GM04503 (cell line): Measurements from ENCODE around the gene SEPTIN1.

Experiments used
- DNase-seq: peaks from one replicate; pipeline ENCODE4 v3.0.0-alpha.2; 2012; ENCODE audit warnings: low read depth

Gene SEPTIN1, protein sequence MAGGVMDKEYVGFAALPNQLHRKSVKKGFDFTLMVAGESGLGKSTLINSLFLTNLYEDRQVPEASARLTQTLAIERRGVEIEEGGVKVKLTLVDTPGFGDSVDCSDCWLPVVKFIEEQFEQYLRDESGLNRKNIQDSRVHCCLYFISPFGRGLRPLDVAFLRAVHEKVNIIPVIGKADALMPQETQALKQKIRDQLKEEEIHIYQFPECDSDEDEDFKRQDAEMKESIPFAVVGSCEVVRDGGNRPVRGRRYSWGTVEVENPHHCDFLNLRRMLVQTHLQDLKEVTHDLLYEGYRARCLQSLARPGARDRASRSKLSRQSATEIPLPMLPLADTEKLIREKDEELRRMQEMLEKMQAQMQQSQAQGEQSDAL

GRCh38 chr16:30382111-30382881 lies at the start of gene SEPTIN1:
Gene SEPTIN1, minus strand, starts transcription at chr16:30382561. Its CDS starts 19 bp downstream, at chr16:30382542.
- DNase-seq, result no peak

DNA sequence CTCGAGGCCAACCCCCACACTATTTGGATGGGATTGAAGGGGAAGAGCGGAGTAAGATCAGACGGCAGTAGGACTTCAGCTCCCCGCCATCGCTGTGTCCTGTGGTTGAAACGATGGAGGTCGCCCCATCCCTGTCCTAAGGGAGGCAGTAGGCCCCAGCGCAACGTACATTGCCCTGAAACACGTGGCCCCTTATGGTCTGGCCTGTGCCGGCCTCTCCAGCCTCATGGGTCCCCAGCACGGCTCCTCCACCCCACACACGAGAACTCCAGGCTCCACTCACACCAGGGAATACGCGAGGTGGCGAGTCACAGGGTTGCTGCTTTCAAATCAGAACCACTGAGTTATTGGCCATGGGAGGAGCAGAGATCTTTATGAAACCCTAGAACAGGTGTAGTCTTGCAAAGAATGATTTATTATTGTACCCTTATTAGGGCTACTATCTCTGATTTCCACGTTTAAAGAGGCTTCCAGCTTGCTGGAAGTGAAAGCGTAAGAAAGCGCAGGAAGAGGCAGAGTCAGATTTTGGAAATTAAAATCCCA lies 48.1 kb upstream of the SEPTIN1 start:
- DNase-seq, result no peak

DNA sequence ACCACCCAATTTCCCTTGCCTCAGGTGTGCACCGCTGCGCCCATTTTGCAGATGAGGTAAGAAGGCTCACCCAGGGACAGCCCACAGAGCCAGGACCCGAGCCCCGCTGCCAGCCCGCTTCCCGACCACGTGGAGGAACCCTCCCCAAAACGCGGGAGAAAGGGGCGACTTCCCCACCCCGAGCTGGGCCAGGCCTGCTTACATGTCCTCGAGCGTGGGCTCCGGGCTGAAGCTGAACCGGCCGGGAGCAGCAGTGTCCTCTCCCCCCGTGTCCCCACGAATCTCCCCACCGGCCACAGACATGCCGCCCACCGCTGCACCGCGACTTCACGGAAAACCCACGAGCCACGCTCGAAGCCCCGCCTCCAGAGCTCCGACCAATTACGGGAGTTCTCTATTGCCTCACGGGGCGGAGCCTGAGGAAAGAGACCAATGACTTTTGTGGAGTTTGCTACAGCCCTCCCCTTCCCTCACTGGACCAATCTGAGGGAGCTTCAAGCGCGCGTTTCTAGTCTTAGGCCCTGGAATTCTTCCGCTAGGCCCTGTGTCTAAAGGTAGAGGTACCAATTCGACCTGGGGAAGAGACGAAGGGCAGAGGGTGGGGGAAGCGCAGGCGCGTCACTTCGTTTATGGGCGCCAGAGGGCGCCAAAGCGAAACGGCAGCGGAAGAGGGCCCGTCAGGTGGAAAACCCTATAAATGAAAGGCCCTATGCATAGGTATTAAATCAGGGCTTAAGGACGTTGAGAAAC lies 47.5 kb upstream of the SEPTIN1 start, which contains the start of gene DCTPP1:
DCTPP1 (minus strand) TSS at position 353 of the 750 bp plus-strand sequence; CDS start at position 303, 50 bp downstream.
- peak; percentile 93 for DNase-seq

DNA sequence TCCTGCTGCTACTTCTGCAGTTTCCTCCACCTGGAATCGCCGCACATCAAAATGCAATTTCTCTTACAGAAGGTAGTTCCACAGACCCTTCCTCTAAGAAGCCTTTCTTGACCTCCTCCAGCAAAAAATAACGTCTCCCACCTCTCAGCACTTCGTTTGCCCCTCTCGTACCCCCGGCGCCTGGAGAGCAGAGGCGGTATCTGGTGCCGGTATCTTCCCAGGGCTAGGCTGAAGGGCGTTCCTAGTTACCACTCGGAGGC lies 47.0 kb upstream of the SEPTIN1 start:
- no peak for DNase-seq

- no peak for DNase-seq
These were observed 45.7 kb upstream of the SEPTIN1 start for GRCh38 chr16:30428055-30428454.

- no peak for DNase-seq
These were observed 38.6 kb upstream of the SEPTIN1 start for GRCh38 chr16:30421010-30421409.

GRCh38 chr16:30418350-30419181 lies 36.2 kb upstream of the SEPTIN1 start:
- no peak for DNase-seq

DNA sequence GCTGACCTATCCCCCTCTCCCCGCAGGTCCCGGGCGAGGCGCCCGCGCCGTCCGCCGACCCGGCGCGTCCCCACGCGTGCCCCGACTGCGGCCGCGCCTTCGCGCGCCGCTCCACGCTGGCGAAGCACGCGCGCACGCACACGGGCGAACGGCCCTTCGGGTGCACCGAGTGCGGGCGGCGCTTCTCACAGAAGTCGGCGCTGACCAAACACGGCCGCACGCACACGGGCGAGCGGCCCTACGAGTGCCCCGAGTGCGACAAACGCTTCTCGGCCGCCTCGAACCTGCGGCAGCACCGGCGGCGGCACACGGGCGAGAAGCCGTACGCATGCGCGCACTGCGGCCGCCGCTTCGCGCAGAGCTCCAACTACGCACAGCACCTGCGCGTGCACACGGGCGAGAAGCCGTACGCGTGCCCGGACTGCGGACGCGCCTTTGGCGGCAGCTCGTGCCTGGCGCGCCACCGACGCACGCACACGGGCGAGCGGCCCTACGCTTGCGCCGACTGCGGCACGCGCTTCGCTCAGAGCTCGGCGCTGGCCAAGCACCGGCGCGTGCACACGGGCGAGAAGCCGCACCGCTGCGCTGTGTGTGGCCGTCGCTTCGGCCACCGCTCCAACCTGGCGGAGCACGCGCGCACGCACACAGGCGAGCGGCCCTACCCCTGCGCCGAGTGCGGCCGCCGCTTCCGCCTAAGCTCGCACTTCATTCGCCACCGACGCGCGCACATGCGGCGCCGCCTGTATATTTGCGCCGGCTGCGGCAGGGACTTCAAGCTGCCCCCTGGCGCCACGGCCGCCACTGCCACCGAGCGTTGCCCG lies 35.4 kb upstream of the SEPTIN1 start:
- peak; percentile 42 for DNase-seq

DNA sequence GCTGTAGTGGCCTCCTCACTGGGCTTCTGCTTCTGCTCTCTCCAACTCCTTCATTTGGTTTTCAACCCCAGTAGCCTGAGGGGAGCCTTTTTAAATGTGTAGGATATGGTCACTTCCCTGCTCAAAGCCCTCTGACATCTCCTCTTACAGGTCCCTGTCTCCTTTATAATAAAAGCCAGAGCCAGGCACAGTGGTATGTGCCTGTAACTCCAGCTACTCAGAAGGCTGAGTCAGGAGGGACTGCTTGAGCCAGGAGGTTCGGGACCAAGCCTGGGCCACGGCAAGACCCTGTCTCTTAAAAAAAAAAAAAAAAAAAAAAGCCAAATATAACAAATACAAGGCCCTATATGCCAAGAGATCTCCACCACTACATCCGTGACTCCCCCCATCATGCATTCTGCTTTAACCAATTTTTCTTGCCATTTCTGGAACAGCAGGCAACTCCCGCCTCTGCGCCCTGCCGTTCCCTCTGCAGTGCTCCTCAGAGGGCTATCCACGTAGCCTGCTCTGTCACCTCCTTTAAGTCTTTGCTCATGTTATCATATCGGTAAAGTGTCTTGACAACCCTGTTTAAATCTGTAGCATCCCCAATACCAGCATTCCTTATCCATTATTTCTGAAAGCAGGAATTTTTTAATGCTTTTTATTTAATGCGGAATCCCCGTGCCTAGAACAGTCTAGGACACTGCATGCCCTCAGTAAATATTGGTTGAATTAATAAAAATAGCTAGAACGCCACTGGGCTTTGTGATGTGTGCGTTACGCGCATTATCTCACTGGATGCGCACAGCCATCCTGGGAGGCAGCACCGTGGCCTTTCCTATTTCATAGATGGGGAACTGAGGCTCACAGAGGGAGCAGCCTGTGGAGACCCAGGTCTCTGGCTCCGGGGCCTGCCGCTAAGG lies 34.5 kb upstream of the SEPTIN1 start:
- no peak for DNase-seq

DNA sequence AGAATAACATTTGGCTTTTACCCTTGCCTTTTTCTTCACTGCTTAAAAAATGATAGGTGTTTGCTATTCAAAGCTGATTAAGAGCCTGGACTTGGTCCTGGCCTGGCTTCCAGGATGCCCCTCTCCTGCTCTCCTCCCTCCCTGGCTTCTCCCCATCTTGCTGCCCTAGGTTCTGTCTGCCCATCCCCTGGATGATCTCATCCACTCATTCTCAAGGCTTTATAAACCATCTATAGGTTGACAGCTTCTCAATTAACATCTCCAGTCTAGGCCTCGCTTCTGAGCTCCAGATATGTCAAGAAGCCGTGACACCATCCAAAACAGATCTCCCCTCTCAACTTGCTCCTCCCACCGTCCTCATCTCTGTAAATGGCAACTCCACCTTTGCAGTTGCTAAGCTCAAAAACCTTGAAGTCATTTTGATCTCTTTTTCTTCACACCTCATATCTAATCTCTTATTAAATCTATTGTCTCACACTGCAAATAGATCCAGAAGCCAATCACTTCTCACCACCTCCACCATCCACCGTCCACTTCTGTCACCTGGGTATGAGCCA lies 33.8 kb upstream of the SEPTIN1 start:
- no peak for DNase-seq

DNA sequence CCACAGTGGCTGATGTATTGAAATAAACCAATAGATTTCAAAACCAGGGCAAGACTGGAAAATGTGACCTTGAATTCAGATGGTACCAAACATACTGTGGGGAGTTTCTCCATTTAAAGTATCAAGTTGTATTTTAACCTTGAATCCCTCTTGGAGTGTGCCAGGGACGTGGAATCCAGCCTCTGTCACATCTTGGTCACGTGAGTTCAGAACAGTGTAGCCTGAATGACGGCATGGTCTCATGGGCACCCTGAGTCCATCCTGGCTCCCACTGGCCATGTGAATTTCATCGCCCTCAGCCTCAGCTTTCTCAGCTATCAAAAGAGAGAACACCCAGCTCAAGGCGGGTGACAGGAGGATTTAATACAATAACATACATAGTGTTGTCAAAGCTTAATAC lies 31.8 kb upstream of the SEPTIN1 start:
- no peak for DNase-seq

DNA sequence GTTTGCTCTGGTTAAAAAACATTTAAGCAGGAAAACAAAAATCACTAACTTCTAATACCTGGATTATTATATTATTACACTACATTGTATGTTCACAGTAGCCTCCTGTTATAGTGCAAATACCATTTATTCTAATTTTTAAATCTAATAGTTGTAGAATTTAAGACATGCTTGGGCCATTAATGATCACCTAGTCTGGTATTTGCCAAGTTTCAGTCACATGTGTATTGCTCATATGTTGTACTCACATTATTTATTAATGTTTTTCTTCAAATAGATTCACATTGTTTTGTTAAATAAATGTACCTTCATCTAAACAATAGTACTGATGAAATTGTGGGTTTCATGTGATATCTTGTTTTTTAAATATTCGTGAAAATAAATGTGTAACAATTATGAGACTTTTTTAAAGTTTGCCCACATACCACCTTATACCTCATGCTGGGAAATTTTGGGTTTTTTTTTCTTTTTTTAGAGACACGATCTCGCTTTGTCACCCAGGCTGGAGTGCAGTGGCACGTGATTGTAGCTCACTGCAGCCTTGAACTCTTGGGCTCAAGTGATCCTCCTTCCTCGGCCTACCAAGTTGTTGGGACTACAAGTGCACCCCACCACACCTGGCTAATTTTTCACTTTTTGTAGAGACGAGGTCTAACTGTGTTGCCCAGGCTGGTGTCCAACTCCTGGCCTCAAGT lies 30.9 kb upstream of the SEPTIN1 start:
- no peak for DNase-seq

DNA sequence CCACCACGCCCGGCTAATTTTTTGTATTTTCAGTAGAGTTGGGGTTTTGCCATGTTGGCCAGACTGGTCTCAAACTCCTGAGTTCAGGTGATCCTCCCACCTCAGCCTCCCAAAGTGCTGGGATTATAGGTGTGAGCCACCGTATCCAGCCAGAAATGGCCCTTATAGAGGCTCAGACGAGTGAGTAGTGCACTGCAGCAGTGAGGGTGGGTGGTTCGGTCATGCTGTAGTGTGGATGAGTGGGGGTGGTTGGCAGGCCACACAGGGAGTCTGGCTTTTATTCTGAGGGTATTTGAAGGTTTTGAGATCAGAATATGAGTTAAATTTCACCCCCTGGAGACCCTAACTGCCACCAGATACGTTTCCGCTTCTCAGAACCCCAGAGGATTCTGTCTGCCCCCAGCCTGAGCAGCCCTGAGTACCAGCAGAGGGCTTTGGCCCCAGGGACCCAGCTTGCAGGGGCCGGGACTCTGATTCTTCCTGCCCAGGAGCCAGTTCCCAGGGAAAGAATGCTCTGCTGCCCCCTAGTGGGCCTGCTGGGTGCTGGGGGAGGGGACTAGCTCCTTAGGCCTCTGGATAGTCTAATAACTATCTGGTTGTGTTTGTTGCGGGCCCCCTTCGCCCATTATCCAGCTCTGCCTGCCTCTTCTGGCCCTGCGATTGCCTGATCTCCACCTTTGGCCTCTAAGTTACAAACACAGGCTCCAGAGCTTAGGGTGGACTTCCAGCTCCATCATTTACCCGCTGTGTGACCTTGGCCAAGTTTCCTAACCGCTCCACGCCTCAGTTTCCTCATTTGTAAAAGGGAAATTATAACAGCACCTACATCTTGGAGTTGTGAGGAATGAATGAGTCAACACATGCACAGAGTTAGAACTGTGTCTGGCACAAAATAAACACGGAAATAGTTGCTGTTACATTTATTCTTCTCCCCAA lies 27.0 kb upstream of the SEPTIN1 start:
- DNase-seq, result no peak

DNA sequence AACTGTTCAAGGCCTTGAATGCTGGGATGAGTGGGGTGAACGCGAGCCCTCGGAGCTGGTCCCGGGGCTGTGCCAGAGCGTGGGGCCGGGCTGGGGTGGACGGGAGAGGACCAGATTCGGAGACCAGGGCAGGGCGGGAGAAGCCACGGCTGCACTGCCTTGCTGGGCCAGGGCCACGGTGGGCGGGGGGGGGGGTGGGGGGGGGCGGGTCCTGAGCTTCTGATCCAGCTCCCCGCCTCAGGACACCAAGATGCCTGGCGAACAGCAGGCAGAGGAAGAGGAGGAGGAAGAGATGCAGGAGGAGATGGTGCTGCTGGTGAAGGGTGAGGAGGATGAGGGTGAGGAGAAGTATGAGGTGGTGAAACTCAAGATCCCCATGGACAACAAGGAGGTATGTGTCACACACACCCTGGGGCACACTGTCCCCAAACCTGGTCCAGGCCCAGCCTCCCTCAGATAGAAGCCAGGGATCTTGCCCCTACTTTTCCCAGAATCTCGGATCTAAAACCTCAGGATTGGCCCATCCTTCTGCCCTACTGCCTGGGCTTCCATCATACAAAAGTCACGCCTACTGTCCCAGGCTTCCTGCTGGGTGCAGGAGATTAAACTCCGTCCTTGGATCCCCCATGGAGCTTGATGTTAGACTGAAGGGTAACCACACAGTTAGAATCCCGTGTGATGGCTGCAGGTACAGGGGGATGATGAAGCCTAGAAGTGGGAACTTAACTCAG lies 25.6 kb upstream of the SEPTIN1 start:
- DNase-seq, result no peak

DNA sequence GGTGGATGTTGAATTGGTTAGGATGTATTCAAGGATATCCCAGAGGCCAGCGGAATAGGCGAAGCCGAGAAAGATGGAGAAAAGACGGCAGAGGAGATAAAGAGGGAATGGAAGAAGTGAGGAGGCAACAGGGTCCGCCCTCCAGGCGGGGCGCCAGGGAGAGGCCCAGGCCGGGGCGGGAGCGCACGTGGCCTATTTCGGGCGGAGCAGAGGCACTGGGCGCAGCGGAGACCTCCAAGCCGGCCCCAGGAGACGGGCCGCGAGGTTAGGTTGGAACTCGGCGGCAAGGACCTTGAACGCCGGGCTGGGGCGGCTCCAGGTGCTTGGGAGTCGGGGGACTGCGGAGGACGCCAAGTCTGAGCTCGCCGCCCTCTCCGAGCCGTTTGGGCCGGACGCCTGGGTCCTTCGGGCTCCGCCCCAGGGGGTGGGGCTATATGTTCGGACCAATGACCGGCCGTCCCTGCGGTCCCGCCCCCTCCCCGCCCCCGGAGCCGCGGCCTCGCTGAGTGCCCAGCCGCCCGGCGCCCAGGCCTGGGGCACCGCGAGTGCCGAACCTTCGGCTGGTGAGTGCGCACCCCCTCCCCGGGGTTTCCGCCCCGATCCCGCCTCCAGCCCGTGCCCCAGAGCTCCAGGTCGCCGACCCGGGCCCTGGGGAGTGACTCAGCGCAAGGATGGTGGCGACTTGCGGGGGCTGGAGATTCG lies 24.9 kb upstream of the SEPTIN1 start, which contains the start of gene ZNF771:
ZNF771 (plus strand) TSS at position 505 of the 702 bp plus-strand sequence. CDS start 448 bp downstream, outside the sequence.
- peak; percentile 47 for DNase-seq

DNA sequence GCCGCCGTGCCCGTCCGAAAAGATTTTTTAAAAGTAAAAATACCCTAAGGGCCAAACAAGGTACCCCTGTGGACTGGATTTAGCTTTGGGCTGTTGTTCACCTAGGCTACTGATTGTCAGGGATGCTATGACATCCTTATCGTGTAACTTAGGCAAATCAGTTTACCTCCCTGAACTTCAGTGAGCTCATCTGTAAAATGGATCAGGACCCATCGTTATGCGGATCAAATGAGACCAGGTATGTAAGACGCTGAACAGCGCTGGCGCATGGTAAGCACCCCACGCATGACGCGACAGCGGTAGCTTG lies 24.4 kb upstream of the SEPTIN1 start:
- no peak for DNase-seq
